GM23338 (cell line): ENCODE measurements around the gene NPHP4. TPM values are rescaled to one million over a fixed set of nuclear protein-coding genes. Genes with fewer than 3 reads are reported as not detected.

ENCODE experiments used
- ATAC-seq: fragments of 200-7000 bp; cut with Tn5 transposase; 3 replicates; pipeline ENCODE4 v1.9.1; 2020
- DNase-seq: peaks from one replicate; pipeline ENCODE4 v3.0.0-alpha.2; 2015; ENCODE audit warnings: low spot score
- H2AFZ ChIP-seq: fragments of 200-600 bp; sonication (generic); 2 replicates; pipeline ENCODE4 v1.8.0; 2016; ENCODE audit warnings: antibody characterized with exemption, mild to moderate bottlenecking, moderate library complexity
- H3F3A ChIP-seq: fragments of 200-600 bp; sonication (generic); replicated peaks from 2 replicates; pipeline ENCODE4 v1.8.0; 2017; ENCODE audit warnings: antibody characterized with exemption, mixed run types, low read depth
- H3K27ac ChIP-seq: fragments of 200-600 bp; sonication (generic); 2 replicates; pipeline ENCODE4 v1.6.1; 2016; ENCODE audit warnings: low read depth
- H3K27me3 ChIP-seq: fragments of 200-600 bp; sonication (generic); 2 replicates; pipeline ENCODE4 v1.8.0; 2016; ENCODE audit warnings: mild to moderate bottlenecking, mixed run types, moderate library complexity; ENCODE audit not compliant: insufficient read depth
- H3K36me3 ChIP-seq: fragments of 200-600 bp; sonication (generic); 2 replicates; pipeline ENCODE4 v1.8.0; 2016; ENCODE audit warnings: mild to moderate bottlenecking; ENCODE audit not compliant: insufficient read depth
- H3K4me1 ChIP-seq: fragments of 200-600 bp; sonication (generic); 2 replicates; pipeline ENCODE4 v1.8.0; 2016; ENCODE audit warnings: mild to moderate bottlenecking, moderate library complexity; ENCODE audit not compliant: insufficient read depth
- H3K4me2 ChIP-seq: fragments of 200-600 bp; sonication (generic); 2 replicates; pipeline ENCODE4 v1.7.1; 2017; ENCODE audit warnings: mixed run types
- H3K4me3 ChIP-seq: fragments of 200-600 bp; sonication (generic); 2 replicates; pipeline ENCODE4 v1.6.1; 2016; ENCODE audit warnings: mixed run types
- H3K79me2 ChIP-seq: fragments of 200-600 bp; sonication (generic); replicated peaks from 2 replicates; pipeline ENCODE4 v1.8.0; 2017; ENCODE audit warnings: mild to moderate bottlenecking; ENCODE audit not compliant: insufficient read depth
- H3K9me2 ChIP-seq: fragments of 200-600 bp; sonication (generic); 2 replicates; pipeline ENCODE4 v1.8.0; 2017; ENCODE audit not compliant: insufficient read depth
- H4K20me1 ChIP-seq: fragments of 200-600 bp; sonication (generic); replicated peaks from 2 replicates; pipeline ENCODE4 v1.8.0; 2017; ENCODE audit warnings: mild to moderate bottlenecking; ENCODE audit not compliant: insufficient read depth
- H3K27ac Mint-ChIP-seq: 2 replicates; pipeline ENCODE4 v1.8.0; 2020; ENCODE audit warnings: inconsistent platforms, mild to moderate bottlenecking, moderate library complexity, mixed read lengths
- H3K27me3 Mint-ChIP-seq: 3 replicates; pipeline ENCODE4 v1.8.0; 2022; ENCODE audit warnings: low read depth, mild to moderate bottlenecking, moderate library complexity, mixed read lengths, inconsistent platforms; ENCODE audit not compliant: insufficient read depth, poor library complexity
- H3K36me3 Mint-ChIP-seq: 3 replicates; pipeline ENCODE4 v1.8.0; 2021; ENCODE audit warnings: low read depth, mild to moderate bottlenecking, inconsistent platforms, moderate library complexity, mixed read lengths
- H3K4me1 Mint-ChIP-seq: 3 replicates; pipeline ENCODE4 v1.8.0; 2020; ENCODE audit warnings: mild to moderate bottlenecking, inconsistent platforms, mixed read lengths
- H3K4me3 Mint-ChIP-seq: 3 replicates; pipeline ENCODE4 v1.8.0; 2021; ENCODE audit warnings: moderate library complexity, mild to moderate bottlenecking, inconsistent platforms, mixed read lengths
- H3K9me3 Mint-ChIP-seq: 3 replicates; pipeline ENCODE4 v1.8.0; 2020; ENCODE audit warnings: moderate library complexity, mild to moderate bottlenecking, inconsistent platforms, mixed read lengths
- CREB1 ChIP-seq: fragments of 250-450 bp; sonication (Bioruptor Pico); IDR thresholded peaks from 2 replicates; pipeline ENCODE4 v1.5.0; 2020; ENCODE audit warnings: low read depth, mild to moderate bottlenecking, moderate library complexity
- CTCF ChIP-seq, 2 experiments: fragments of 200-600 bp in 1 of 2; sonication (generic) in 1 of 2; conservative IDR thresholded peaks; 2 replicates each; pipeline versions ENCODE4 v1.5.1 to v1.6.1; 2016 to 2017; ENCODE audit warnings: antibody characterized with exemption in 2 of 2, low read depth in 2 of 2, mild to moderate bottlenecking in 2 of 2, moderate library complexity in 1 of 2
- ETS1 ChIP-seq: IDR thresholded peaks from 2 replicates; pipeline ENCODE4 v1.6.1; 2016; ENCODE audit warnings: antibody characterized with exemption
- EZH2 ChIP-seq: fragments of 200-600 bp; sonication (generic); IDR thresholded peaks from one replicate; pipeline ENCODE4 v1.8.0; 2017; ENCODE audit warnings: antibody characterized with exemption, mild to moderate bottlenecking, low read depth; ENCODE audit not compliant: unreplicated experiment
- EZH2phosphoT487 ChIP-seq: fragments of 200-600 bp; sonication (generic); IDR thresholded peaks from one replicate; pipeline ENCODE4 v1.8.1; 2018; ENCODE audit warnings: antibody characterized with exemption; ENCODE audit not compliant: unreplicated experiment
- NANOG ChIP-seq: IDR thresholded peaks from 2 replicates; pipeline ENCODE4 v1.6.1; 2016; ENCODE audit warnings: antibody characterized with exemption, borderline replicate concordance
- STAT1 ChIP-seq: IDR thresholded peaks from one replicate; pipeline ENCODE4 v1.6.1; 2016; ENCODE audit warnings: antibody characterized with exemption; ENCODE audit not compliant: unreplicated experiment
- ZNF114 ChIP-seq: fragments of 250-450 bp; sonication (Bioruptor Pico); IDR thresholded peaks from 2 replicates; pipeline ENCODE4 v1.5.0; 2020; ENCODE audit warnings: mild to moderate bottlenecking, moderate library complexity
- polyA plus RNA-seq: library from polyadenylated mRNA; unstranded; fragments of >200 nt; fragmentation: Nextera tagmentation; extraction: Ambion mirVana; gene quantifications from 2 replicates; pipeline ENCODE4 v1.2.1, GENCODE V29; 2016
- total RNA-seq: library from RNA; depleted of rRNA; stranded (reverse); fragments of >200 nt; shearing (Covaris generic); gene quantifications from 2 replicates; pipeline ENCODE4 v1.2.3, GENCODE V29; 2014
- TF ChIP-seq, protein P1 (sequence below): fragments of 250-450 bp; sonication (Bioruptor Pico); IDR thresholded peaks from 2 replicates; pipeline ENCODE4 v1.5.0; 2020; ENCODE audit warnings: mild to moderate bottlenecking, moderate library complexity

The NPHP4 gene
- total and polyA plus RNA-seq, 2 experiments from 2014 or later: 2.5 to 12.4 TPM

GRCh38 chr1:5933050-5933449, 59.2 kb downstream of the NPHP4 start (continued):
- no peak for TF ChIP-seq CTCF (conservative IDR thresholded peaks at IDR 0.05; ENCODE audit: low read depth in 2 of 2)
- no peak for TF ChIP-seq EZH2phosphoT487
- no peak for TF ChIP-seq EZH2
- no peak for TF ChIP-seq NANOG
- TF ChIP-seq, protein P1, sequence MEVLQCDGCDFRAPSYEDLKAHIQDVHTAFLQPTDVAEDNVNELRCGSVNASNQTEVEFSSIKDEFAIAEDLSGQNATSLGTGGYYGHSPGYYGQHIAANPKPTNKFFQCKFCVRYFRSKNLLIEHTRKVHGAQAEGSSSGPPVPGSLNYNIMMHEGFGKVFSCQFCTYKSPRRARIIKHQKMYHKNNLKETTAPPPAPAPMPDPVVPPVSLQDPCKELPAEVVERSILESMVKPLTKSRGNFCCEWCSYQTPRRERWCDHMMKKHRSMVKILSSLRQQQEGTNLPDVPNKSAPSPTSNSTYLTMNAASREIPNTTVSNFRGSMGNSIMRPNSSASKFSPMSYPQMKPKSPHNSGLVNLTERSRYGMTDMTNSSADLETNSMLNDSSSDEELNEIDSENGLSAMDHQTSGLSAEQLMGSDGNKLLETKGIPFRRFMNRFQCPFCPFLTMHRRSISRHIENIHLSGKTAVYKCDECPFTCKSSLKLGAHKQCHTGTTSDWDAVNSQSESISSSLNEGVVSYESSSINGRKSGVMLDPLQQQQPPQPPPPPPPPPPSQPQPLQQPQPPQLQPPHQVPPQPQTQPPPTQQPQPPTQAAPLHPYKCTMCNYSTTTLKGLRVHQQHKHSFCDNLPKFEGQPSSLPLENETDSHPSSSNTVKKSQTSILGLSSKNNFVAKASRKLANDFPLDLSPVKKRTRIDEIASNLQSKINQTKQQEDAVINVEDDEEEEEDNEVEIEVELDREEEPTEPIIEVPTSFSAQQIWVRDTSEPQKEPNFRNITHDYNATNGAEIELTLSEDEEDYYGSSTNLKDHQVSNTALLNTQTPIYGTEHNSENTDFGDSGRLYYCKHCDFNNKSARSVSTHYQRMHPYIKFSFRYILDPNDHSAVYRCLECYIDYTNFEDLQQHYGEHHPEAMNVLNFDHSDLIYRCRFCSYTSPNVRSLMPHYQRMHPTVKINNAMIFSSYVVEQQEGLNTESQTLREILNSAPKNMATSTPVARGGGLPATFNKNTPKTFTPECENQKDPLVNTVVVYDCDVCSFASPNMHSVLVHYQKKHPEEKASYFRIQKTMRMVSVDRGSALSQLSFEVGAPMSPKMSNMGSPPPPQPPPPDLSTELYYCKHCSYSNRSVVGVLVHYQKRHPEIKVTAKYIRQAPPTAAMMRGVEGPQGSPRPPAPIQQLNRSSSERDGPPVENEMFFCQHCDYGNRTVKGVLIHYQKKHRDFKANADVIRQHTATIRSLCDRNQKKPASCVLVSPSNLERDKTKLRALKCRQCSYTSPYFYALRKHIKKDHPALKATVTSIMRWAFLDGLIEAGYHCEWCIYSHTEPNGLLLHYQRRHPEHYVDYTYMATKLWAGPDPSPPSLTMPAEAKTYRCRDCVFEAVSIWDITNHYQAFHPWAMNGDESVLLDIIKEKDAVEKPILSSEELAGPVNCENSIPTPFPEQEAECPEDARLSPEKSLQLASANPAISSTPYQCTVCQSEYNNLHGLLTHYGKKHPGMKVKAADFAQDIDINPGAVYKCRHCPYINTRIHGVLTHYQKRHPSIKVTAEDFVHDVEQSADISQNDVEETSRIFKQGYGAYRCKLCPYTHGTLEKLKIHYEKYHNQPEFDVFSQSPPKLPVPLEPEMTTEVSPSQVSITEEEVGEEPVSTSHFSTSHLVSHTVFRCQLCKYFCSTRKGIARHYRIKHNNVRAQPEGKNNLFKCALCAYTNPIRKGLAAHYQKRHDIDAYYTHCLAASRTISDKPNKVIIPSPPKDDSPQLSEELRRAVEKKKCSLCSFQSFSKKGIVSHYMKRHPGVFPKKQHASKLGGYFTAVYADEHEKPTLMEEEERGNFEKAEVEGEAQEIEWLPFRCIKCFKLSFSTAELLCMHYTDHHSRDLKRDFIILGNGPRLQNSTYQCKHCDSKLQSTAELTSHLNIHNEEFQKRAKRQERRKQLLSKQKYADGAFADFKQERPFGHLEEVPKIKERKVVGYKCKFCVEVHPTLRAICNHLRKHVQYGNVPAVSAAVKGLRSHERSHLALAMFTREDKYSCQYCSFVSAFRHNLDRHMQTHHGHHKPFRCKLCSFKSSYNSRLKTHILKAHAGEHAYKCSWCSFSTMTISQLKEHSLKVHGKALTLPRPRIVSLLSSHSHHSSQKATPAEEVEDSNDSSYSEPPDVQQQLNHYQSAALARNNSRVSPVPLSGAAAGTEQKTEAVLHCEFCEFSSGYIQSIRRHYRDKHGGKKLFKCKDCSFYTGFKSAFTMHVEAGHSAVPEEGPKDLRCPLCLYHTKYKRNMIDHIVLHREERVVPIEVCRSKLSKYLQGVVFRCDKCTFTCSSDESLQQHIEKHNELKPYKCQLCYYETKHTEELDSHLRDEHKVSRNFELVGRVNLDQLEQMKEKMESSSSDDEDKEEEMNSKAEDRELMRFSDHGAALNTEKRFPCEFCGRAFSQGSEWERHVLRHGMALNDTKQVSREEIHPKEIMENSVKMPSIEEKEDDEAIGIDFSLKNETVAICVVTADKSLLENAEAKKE: no peak

DNA sequence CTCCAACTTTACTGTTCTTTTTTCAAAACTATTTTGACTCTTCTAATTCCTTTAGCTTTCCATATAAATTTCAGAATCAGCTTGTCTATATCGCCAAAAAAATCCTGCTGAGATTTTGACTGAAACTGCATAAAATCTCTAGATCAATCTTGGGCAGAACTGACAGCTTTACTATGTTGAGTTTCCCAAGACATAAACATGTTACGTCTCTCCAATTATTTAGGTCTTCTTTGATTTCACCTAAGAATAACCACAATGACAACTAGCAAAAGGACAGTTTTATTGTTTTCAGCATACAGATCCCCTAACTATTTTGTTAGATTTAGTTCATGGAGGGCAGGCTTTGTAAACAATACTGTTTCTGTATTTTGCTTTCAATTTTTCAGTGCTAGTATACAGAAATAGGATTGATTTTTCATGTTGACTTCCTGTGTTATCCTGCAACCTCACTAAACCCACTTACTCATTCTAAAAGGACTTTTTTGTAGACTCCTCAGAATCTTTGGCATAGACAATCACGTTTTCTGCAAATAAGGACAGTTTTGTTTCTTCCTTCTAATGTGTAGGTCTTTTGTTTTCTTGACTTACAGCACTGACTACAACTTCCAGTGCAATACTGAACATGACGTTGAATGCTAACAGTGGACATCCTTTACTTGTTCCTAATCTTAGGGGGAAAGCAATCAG, 63.4 kb downstream of the NPHP4 start:
- Histone ChIP-seq H3K36me3 (no peaks in the 10 kb centered on the region), H3K27me3 (no peaks in the 10 kb centered on the region), H3K9me2 (no peaks in the 10 kb centered on the region), H3F3A (no peaks in the 10 kb centered on the region), H3K4me3 (no peak overlapping the region), H2AFZ (no peak overlapping the region), H4K20me1 (no peaks in the 10 kb centered on the region; the same call in 1 of the 2 replicates), H3K4me2 (no peak overlapping the region), H3K79me2 (no peaks in the 10 kb centered on the region), H3K4me1 (peaks cover 6% of the 10 kb centered on the region; the same call in 1 of the 2 replicates), H3K27ac (no peak overlapping the region)
- no peak overlapping the region for H3K4me3 Mint-ChIP-seq
- peaks cover 3% of the 10 kb centered on the region for H3K27me3 Mint-ChIP-seq
- ATAC-seq (no peak), DNase-seq (no peak)
- H3K9me3 Mint-ChIP-seq: no peaks in the 10 kb centered on the region
- H3K27ac Mint-ChIP-seq: no peak overlapping the region
- H3K4me1 Mint-ChIP-seq: peaks cover 11% of the 10 kb centered on the region
- peaks cover 9% of the 10 kb centered on the region; the same call in 2 of the 3 replicates for H3K36me3 Mint-ChIP-seq
- TF ChIP-seq CREB1 (CRISPR knock-in tag) (no peak), ZNF114 (CRISPR knock-in tag) (no peak), ETS1 (no peak), EZH2phosphoT487 (no peak), STAT1 (no peak)
